Dendritic cell treated with granulocyte-macrophage colony-stimulating factor and Interleukin-4, amounts not matched to agents 40 ng/mL and 50 ng/mL, for 4 days (primary cell): ENCODE results near the gene KCNA2.

Experiments used
- H3K27ac Mint-ChIP-seq: one replicate; pipeline ENCODE4 v1.8.0; 2022; ENCODE audit warnings: mild to moderate bottlenecking, mixed read lengths
- H3K27me3 Mint-ChIP-seq: one replicate; pipeline ENCODE4 v1.8.0; 2022; ENCODE audit warnings: mild to moderate bottlenecking, mixed read lengths
- H3K36me3 Mint-ChIP-seq: one replicate; pipeline ENCODE4 v1.8.0; 2022; ENCODE audit warnings: low read depth, mixed read lengths
- H3K4me1 Mint-ChIP-seq: one replicate; pipeline ENCODE4 v1.8.0; 2022; ENCODE audit warnings: low read depth, mixed read lengths
- H3K4me3 Mint-ChIP-seq: one replicate; pipeline ENCODE4 v1.8.0; 2022; ENCODE audit warnings: mild to moderate bottlenecking, moderate library complexity, mixed read lengths
- H3K9me3 Mint-ChIP-seq: one replicate; pipeline ENCODE4 v1.8.0; 2022; ENCODE audit warnings: mixed read lengths
- intact Hi-C: fragments of 100-400 bp; cut with micrococcal nuclease; formaldehyde crosslinking; loops from one replicate; pipeline ENCODE4 v1.15.0; 2022

Gene KCNA2

DNA sequence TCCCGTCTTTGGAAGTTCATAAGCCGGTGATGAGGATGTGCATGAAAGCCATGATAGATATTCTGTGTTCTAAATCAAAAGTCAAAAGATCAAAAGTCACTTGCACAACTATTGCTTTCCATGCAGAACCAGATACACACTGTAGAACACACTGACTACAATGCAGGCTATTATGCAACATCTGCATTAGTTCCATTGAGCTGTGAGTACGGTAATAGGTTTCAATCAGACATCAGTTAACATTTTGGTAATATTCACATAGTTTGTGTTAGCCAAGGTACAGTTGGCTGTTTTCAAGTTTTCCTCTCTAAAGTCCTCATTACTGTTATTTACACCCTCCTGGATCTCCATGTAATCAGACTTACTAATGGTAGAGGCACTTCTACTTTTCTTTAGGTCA is 3.1 kb downstream of the KCNA2 start:
- peaks cover 15% of the 10 kb centered on the region for H3K4me1 Mint-ChIP-seq
- no peak overlapping the region for H3K4me3 Mint-ChIP-seq
- H3K9me3 Mint-ChIP-seq, result no peaks in the 10 kb centered on the region
- no peak overlapping the region for H3K27ac Mint-ChIP-seq
- H3K36me3 Mint-ChIP-seq, result no peaks in the 10 kb centered on the region
- intact Hi-C loops, result no loop called here
- H3K27me3 Mint-ChIP-seq, result peaks cover 61% of the 10 kb centered on the region

GRCh38 chr1:110602466-110602865 is 3.7 kb downstream of the KCNA2 start:
- peaks cover 11% of the 10 kb centered on the region for H3K4me1 Mint-ChIP-seq

GRCh38 chr1:110601332-110601731 is 4.8 kb downstream of the KCNA2 start:
- Mint-ChIP-seq H3K4me1 (peaks cover 1% of the 10 kb centered on the region), H3K9me3 (no peaks in the 10 kb centered on the region), H3K27ac (no peak overlapping the region), H3K4me3 (no peak overlapping the region), H3K27me3 (peaks cover 50% of the 10 kb centered on the region), H3K36me3 (no peaks in the 10 kb centered on the region)
- intact Hi-C loops, result no loop called here

More at GRCh38 chr1:110602466-110602865, 3.7 kb downstream of the KCNA2 start:
- no peak overlapping the region for H3K4me3 Mint-ChIP-seq
- no peaks in the 10 kb centered on the region for H3K36me3 Mint-ChIP-seq
- no peaks in the 10 kb centered on the region for H3K9me3 Mint-ChIP-seq
- no peak overlapping the region for H3K27ac Mint-ChIP-seq
- intact Hi-C loops, result no loop called here
- peaks cover 55% of the 10 kb centered on the region for H3K27me3 Mint-ChIP-seq

- Mint-ChIP-seq H3K27ac (no peak overlapping the region), H3K4me1 (no peaks in the 10 kb centered on the region), H3K36me3 (no peaks in the 10 kb centered on the region), H3K27me3 (peaks cover 48% of the 10 kb centered on the region), H3K4me3 (no peak overlapping the region), H3K9me3 (no peaks in the 10 kb centered on the region)
- intact Hi-C loops, result no loop called here
Observed at GRCh38 chr1:110600716-110601115, 5.4 kb downstream of the KCNA2 start.

- no peak overlapping the region for H3K27ac Mint-ChIP-seq
- H3K27me3 Mint-ChIP-seq, result peaks cover 28% of the 10 kb centered on the region
- H3K9me3 Mint-ChIP-seq, result no peaks in the 10 kb centered on the region
- intact Hi-C loops, result no loop called here
- H3K4me3 Mint-ChIP-seq, result no peak overlapping the region
- H3K4me1 Mint-ChIP-seq, result no peaks in the 10 kb centered on the region
- H3K36me3 Mint-ChIP-seq, result no peaks in the 10 kb centered on the region
Observed at GRCh38 chr1:110597966-110598365, 8.2 kb downstream of the KCNA2 start.

GRCh38 chr1:110596312-110596711 is 9.8 kb downstream of the KCNA2 start:
- H3K27ac Mint-ChIP-seq, result no peak overlapping the region
- H3K4me1 Mint-ChIP-seq, result no peaks in the 10 kb centered on the region
- intact Hi-C loops, result no loop called here
- no peak overlapping the region for H3K4me3 Mint-ChIP-seq
- H3K36me3 Mint-ChIP-seq, result no peaks in the 10 kb centered on the region
- no peaks in the 10 kb centered on the region for H3K9me3 Mint-ChIP-seq
- peaks cover 26% of the 10 kb centered on the region for H3K27me3 Mint-ChIP-seq

- Mint-ChIP-seq H3K36me3 (no peaks in the 10 kb centered on the region), H3K27ac (no peak overlapping the region), H3K27me3 (peaks cover 31% of the 10 kb centered on the region), H3K4me3 (no peak overlapping the region), H3K4me1 (no peaks in the 10 kb centered on the region), H3K9me3 (no peaks in the 10 kb centered on the region)
- intact Hi-C loops, result no loop called here
Observed at GRCh38 chr1:110595353-110595710, 10.8 kb downstream of the KCNA2 start.

- Mint-ChIP-seq H3K27me3 (peaks cover 29% of the 10 kb centered on the region), H3K27ac (no peak overlapping the region), H3K36me3 (no peaks in the 10 kb centered on the region), H3K4me1 (no peaks in the 10 kb centered on the region), H3K9me3 (no peaks in the 10 kb centered on the region), H3K4me3 (no peak overlapping the region)
- intact Hi-C loops, result no loop called here
Observed at GRCh38 chr1:110594456-110595352, 11.5 kb downstream of the KCNA2 start.

- intact Hi-C loops, result no loop called here
- Mint-ChIP-seq H3K4me1 (no peaks in the 10 kb centered on the region), H3K36me3 (no peaks in the 10 kb centered on the region), H3K4me3 (no peak overlapping the region), H3K9me3 (no peaks in the 10 kb centered on the region), H3K27me3 (peaks cover 26% of the 10 kb centered on the region), H3K27ac (no peak overlapping the region)
Observed at GRCh38 chr1:110593902-110594301, 12.3 kb downstream of the KCNA2 start.

- peaks cover 28% of the 10 kb centered on the region for H3K27me3 Mint-ChIP-seq
- intact Hi-C loops, result no loop called here
- H3K9me3 Mint-ChIP-seq, result no peaks in the 10 kb centered on the region
- no peaks in the 10 kb centered on the region for H3K36me3 Mint-ChIP-seq
- no peak overlapping the region for H3K27ac Mint-ChIP-seq
- no peaks in the 10 kb centered on the region for H3K4me1 Mint-ChIP-seq
- no peak overlapping the region for H3K4me3 Mint-ChIP-seq
Observed at GRCh38 chr1:110591956-110592355, 14.2 kb downstream of the KCNA2 start.

DNA sequence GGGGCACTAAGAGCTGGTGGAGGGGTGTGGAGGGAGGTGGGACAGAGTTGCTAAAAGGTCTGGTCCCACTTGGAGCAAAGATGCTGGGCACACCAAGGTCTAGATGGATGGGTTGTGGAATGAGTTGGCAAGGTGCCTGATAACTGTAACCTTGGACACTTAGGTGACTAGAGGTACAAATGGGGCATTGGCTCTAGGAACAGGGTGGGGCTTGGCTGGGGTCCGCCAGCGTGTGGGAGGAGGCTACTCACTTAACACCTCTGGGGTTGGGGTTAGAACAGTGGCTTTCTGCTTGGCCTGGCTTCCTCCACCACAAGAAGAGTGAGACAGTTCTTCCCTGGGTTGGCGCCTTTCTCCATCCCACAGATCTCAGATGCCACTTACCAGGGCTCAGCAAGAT is 17.2 kb downstream of the KCNA2 start:
- H3K4me1 Mint-ChIP-seq, result no peaks in the 10 kb centered on the region
- H3K27me3 Mint-ChIP-seq, result peaks cover 22% of the 10 kb centered on the region
- no peak overlapping the region for H3K4me3 Mint-ChIP-seq
- no peak overlapping the region for H3K27ac Mint-ChIP-seq
- H3K9me3 Mint-ChIP-seq, result no peaks in the 10 kb centered on the region
- H3K36me3 Mint-ChIP-seq, result no peaks in the 10 kb centered on the region
- intact Hi-C loops, result no loop called here

GRCh38 chr1:110588486-110588885 is 17.7 kb downstream of the KCNA2 start:
- Mint-ChIP-seq H3K27me3 (peaks cover 22% of the 10 kb centered on the region), H3K36me3 (no peaks in the 10 kb centered on the region), H3K9me3 (no peaks in the 10 kb centered on the region), H3K4me3 (no peak overlapping the region), H3K27ac (no peak overlapping the region), H3K4me1 (no peaks in the 10 kb centered on the region)
- intact Hi-C loops, result no loop called here

DNA sequence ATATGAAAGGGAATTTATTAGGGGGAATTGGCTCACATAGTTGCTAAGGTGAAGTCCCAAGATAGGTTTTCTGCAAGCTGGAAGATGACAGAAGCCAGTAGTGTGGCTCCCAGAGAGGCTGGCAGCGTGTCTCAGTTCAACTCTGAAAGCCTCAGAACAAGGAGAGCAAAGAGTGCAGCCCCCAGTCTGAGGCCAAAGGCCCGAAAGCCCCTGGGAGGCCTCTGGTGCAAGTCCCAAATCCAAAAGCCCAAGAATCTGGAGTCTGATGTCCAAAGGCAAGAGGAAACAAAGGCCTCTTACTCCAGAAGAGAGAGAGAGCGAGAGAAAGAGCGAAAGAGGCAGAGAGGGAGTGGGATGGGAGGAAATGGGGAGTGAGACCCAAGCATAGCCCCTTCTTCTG is 18.3 kb downstream of the KCNA2 start:
- intact Hi-C loops, result no loop called here
- Mint-ChIP-seq H3K4me3 (no peak overlapping the region), H3K9me3 (no peaks in the 10 kb centered on the region), H3K36me3 (no peaks in the 10 kb centered on the region), H3K27ac (no peak overlapping the region), H3K4me1 (no peaks in the 10 kb centered on the region), H3K27me3 (peaks cover 20% of the 10 kb centered on the region)

- H3K9me3 Mint-ChIP-seq, result no peaks in the 10 kb centered on the region
- H3K4me1 Mint-ChIP-seq, result no peaks in the 10 kb centered on the region
- peaks cover 14% of the 10 kb centered on the region for H3K27me3 Mint-ChIP-seq
- intact Hi-C loops, result no loop called here
- no peaks in the 10 kb centered on the region for H3K36me3 Mint-ChIP-seq
- no peak overlapping the region for H3K4me3 Mint-ChIP-seq
- no peak overlapping the region for H3K27ac Mint-ChIP-seq
Observed at GRCh38 chr1:110585481-110585880, 20.7 kb downstream of the KCNA2 start.

GRCh38 chr1:110584045-110584444 is 22.1 kb downstream of the KCNA2 start:
- Mint-ChIP-seq H3K36me3 (no peaks in the 10 kb centered on the region), H3K27me3 (peaks cover 23% of the 10 kb centered on the region), H3K27ac (no peak overlapping the region), H3K9me3 (no peaks in the 10 kb centered on the region), H3K4me1 (no peaks in the 10 kb centered on the region), H3K4me3 (no peak overlapping the region)
- intact Hi-C loops, result no loop called here
